Stimulated activated CD4-positive, alpha-beta T cell treated with anti-CD3 and anti-CD28 coated beads, TNF-alpha, amount 100 ng/mL, for 4 hours (primary cell): ENCODE results near the gene ACTMAP.

ENCODE experiments used
- DNase-seq, 3 experiments: peaks; one replicate each; pipeline ENCODE4 v3.0.0-alpha.2; 2020; ENCODE audit warnings: low read depth in 3 of 3

The ACTMAP gene

DNA sequence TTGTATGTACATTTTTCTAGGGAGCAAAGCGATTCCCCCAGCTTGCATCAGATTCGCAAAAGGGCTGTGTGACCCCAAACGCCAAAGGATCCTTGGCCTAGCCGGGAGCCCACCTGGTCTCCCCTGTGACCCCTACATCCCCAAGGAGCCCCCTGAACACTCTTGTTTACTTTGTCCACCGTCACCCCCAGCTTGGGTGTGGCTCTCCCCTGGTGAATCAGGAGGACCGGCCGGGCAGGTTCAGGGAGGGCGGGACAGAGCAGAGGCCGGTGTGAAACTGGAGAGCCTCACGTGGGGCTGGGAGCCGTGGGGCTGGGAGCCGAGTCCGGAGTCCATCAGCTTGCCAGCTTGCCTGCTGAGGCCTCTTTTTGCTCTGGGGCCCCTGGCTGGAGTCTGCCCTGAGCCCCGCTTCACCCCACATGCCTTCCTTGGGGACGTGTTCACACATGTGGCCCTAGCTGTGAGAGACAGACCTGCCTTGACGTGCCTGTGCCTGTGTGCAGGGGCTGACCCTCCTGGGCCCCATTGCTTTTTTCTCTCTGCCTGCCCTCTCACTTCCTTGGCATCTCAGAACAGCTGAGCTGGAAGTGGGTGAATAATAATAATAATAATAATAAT, 31.4 kb downstream of the ACTMAP start:
- DNase-seq = no peak

DNA sequence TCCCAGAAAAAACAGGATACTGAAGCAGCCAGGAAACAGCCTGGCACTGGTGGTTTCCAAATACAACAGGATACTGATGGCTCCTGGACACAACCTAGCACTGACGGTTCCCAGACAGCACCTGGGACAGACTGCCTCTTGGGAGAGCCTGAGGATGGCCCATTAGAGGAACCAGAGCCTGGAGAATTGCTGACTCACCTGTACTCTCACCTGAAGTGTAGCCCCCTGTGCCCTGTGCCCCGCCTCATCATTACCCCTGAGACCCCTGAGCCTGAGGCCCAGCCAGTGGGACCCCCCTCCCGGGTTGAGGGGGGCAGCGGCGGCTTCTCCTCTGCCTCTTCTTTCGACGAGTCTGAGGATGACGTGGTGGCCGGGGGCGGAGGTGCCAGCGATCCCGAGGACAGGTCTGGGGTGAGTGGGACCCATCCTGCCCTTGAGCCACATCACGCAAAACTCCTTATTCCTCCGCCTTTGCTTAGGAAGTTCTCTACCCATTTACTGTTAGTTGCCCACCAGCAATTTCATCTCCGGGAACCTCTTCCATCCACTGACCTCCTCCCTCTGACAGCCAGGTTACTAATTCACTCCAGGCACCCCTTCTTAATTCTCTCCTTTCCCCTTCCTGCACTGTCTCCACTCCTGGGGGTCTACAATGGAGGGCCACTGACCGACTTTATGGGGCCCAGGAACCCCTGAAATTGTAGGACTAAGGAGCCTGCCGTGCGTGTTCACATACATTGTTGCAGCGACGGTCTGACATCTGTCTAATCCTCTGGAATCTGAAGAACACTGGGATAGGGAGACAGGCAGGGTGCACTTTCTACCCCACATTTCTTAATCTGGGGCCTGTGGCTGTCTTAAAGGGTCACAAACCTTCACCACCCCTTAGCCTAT, 32.1 kb downstream of the ACTMAP start:
- no peak for DNase-seq

DNA sequence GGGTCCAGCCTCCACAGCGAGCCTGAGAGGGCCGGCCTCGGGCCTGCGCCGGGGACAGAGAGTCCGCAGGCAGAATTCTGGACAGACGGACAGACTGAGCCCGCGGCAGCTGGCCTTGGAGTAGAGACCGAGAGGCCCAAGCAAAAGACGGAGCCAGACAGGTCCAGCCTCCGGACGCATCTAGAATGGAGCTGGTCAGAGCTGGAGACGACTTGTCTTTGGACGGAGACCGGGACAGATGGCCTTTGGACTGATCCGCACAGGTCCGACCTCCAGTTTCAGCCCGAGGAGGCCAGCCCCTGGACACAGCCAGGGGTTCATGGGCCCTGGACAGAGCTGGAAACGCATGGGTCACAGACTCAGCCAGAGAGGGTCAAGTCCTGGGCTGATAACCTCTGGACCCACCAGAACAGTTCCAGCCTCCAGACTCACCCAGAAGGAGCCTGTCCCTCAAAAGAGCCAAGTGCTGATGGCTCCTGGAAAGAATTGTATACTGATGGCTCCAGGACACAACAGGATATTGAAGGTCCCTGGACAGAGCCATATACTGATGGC, 32.9 kb downstream of the ACTMAP start:
- no peak for DNase-seq

DNA sequence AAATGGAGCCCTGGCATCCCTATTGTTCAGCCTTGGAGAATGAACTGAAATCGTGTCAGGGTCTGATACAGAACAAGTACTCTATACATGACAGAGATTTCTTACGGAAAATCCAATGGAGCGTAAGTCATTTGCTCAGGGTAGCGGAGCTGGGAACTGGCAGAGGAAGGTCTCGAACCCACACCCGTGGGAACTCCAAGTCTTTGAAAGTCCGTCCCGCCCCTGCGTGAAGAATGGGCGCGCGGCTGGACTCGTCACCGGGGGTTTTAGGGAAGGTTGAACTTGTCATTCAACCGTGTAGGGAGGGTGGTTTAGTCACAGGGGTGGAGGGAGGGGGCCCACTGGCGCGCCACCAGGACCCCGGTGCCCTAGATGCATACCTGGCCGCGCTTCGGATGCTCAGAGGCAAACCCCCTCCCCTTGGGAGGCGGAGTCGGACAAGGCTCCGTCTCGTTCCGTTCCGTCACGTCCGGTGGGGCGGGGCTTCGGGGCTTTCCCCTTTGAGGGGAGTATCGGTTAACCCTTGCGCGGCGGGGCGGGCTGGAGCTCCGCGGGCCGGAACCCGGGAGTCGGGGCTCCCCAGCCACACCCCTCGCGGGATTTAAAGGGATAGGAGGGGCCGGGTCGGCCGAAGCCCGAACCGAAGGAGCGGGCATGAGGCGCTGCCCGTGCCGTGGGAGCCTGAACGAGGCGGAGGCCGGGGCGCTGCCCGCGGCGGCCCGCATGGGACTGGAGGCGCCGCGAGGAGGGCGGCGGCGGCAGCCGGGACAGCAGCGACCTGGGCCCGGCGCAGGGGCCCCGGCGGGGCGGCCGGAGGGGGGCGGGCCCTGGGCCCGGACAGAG, 33.6 kb downstream of the ACTMAP start, which contains the start of the genes COQ8B and ITPKC:
Gene COQ8B (minus strand): TSS at position 405 of the 843 bp plus-strand sequence. CDS start 2,254 bp downstream, outside the sequence.
Gene ITPKC (plus strand): TSS at position 631 of the 843 bp plus-strand sequence. CDS start 24 bp downstream, at position 655.
- peak; percentile 100 for DNase-seq

DNA sequence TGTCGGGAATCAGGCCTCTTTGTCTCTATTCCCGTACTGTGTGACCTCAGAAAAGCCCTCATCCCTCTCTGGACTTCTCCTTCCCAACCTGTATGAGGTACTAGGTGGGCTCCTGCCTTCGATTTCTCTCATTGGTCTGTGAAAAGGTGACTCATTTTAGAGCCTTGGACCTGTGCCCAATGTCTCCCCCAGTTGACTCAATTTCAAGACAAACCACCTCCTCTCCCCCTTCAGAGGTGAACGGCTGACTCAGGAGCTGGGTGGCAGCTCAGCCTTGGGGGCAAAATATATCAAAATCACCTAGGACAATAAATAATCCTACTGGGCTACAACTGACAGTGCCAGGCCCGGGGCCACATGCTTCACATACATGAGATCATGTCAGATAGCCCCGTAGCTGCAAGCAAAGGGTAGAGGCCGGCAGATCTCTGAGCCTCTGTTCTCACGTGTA, 34.2 kb downstream of the ACTMAP start:
- DNase-seq = peak; percentile 38 to 71 (median 62)

DNA sequence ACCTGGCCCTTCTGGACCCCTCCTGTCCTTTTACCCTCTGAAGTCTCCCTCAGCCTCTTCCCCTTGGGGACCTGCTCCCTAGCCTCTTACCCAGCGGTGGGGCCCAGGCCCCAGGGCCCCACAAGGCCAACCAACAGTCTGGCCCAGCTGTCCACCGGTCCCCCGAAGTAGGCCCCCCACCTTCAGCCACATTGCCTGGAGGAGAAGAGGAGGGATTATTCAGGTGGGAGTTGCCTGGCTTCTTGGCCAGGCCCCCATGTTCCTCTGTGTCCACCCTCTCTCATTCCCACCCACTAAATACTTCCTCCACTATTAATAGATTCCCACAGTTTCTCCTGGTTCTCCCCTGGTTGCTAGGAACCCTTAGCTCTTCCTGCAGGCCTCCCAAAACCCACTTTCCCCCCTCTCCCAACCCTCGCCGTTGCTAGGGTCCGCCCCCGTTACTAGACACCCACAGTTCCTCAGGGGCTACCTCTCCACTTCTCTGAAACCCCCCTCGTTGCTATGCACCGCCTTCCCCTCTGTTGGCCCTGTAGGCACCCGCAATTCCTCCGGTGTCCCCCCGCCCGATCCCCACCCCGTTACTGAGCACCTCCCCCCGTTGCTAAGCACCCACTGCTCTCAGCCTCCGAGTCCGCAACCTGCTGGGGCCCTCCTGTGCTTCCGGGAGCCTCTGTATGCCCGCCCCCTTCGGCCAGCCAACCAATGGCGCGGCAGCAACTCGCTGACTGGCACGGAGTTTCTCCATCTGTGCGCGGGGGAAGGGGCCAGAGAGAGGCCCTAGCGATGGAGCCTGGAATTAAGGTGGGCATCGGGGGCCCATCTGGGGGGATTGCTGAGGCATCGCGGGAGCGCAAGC, 35.6 kb downstream of the ACTMAP start:
- peak; percentile 85 to 87 (median 85) for DNase-seq

DNA sequence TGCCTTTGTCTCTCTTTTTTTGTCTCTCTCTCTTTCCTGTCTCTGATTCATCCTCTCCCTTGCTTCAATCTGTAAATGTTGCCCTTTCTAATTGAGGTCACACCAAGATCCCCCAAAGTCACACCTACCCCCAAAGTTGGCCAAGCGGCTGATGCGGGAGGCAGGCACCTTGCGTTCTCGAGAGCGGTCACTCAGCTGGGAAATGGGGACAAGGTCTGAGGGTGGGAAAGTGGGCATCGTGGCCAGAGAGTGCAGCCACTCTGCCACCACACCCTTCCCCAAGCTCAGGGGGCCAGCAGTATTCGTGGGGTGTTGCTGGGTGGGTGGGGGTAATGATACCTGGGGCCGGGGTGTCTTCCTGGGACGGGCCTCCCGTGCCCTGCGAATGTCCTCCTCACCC, 36.3 kb downstream of the ACTMAP start:
- no peak for DNase-seq

DNA sequence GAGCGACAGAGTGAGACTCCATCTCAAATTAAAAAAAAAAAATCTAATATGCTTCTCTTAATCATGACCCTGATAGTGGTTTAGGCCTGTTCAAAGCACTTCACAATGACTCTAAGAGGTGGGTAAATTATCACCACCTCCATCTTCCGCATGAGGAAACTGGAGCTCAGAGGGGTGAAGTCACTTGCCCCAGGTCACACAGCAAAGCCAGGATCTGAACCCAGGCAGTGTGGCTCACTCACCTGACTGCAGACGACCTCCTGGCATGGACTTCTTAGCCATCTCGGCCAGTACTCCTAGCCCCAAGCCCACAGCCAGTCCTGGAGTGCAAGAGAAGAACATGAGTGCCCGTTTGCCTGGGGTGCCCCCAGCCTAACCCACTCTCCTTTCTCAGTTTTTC, 40.5 kb downstream of the ACTMAP start:
- no peak for DNase-seq

DNA sequence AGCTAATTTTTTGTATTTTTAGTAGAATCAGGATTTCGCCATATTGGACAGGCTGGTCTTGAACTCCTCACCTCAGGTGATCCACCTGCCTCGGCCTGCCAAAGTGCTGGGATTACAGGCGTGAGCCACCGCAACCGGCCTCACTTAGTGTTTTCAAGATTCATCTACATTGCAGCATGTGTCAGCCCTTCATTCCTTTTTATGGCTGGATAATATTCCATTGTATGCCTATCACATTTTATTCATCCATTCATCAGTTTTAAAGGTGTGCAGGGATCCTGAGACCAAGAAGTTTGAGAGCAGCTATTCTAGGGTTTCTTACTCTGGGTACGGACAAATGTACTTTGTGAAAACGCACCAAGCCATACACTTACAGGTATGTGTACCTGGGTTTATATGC, 42.7 kb downstream of the ACTMAP start:
- DNase-seq = no peak

DNA sequence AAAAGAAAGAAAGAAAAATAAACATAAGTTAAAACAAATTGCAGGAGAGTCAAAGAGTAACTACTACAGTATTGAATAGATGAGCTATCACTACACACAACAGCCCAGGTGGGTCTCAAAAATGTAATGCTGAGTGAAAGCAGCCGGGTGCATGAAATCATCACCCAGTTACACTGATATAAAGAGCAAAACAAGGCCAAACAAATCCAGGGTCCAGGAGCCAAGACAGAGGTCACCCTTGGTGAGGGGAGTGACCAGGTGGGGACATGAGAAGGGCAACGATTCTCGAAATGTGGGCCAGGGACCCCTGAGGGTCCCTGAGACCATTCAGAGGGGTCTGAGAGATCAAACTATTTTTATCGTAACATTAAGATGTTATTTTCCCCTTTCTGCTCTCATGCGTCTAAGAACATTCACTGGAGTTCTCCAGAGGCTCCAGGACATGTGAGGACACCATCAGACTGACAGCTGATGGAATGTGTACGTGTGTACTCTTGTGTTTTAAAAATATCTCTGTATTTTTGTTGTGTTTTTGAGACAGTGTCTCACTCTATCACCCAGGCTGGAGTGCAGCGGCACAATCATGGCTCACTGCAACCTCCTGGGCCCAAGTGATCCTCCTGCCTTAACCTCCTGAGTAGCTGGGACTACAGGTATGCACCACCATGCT, 44.2 kb downstream of the ACTMAP start:
- no peak for DNase-seq

DNA sequence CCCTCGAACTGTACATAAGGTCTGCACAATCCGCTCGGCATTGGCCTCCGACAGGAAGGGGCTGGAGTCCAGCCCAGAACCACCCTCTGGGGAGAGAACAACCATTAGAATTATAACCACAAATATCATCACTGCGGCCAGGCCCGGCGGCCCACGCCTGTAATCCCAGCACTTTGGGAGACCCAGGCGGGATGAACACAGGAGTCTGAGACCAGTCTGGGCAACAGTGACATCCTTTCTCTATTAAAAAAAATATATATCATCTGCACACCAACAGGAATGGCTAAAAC, 45.0 kb downstream of the ACTMAP start:
- DNase-seq = no peak

DNA sequence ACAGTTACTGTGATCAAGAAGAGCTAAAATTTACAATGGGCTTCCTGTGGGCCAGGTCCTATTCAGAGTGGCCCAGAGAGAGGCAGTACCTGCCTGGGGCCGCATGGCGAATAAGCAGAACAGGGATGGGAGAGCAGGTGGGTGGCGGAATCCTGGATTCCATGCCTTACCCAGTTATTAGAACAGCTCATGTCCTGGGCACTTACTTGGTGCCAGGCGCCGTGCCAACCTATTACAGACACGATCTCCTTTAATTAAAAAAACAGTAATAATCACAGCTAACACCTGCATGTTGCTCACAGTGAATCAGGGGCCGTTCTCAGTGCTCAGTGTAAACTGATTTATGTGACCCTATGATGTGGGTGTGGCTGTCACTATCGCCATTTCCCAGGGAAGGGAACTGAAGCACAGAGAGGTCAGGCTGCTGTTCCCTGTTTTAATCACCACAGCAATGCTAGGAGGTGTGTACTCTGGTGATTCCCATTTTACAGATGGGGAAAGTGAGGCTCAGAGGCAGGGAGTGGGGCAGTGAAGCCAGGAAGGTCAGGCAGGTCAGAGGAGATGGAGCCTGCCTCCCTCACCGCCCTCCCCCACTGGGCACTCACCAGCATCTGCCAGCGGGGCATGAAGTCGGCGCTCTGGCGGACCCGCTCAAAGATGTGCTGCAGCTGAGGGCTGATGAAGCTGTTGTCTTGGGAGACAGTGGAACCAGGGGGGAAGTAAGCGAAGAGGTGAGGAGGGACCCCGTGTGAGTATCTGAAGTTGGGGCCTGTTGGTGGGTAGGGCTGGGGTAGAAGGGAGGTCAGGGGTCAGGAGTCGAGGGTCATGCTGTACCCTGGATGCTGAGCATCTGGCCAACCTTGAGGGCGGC, 45.6 kb downstream of the ACTMAP start:
- no peak for DNase-seq

DNA sequence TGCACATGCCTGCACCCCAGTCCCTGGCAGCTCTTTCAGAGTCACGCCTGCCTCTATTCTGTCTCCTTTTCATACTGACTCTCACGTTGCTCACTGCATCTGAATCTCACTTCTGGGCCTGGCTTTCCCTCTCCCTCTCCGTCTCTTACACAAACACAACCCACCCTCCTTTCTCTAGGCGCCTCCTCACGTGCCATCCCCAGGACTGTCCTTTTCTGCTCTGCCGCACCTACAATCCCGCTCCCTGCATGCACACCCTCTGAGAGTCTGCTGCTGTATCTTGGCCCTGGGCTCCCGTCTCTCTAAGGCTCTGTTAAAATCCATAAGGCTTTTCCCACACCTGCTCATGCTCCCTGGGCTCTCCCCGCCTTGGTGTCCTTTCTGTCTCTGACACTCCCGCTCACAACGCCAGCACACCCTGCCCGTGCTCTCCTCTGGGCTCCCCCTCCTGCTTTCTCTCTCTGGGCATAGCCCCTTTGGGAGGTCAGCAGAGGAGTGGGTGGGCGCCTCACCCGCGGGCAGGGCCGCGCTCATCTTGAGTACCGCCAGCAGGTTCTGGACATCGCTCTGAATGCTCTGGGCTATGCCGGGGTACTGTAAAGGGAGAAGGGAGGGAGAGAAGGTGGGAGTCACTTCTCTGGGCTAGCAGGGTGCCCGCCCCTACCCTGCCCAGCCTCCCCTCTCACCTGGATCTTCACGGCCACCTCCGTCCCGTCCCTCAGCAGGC, 47.1 kb downstream of the ACTMAP start:
- no peak for DNase-seq

DNA sequence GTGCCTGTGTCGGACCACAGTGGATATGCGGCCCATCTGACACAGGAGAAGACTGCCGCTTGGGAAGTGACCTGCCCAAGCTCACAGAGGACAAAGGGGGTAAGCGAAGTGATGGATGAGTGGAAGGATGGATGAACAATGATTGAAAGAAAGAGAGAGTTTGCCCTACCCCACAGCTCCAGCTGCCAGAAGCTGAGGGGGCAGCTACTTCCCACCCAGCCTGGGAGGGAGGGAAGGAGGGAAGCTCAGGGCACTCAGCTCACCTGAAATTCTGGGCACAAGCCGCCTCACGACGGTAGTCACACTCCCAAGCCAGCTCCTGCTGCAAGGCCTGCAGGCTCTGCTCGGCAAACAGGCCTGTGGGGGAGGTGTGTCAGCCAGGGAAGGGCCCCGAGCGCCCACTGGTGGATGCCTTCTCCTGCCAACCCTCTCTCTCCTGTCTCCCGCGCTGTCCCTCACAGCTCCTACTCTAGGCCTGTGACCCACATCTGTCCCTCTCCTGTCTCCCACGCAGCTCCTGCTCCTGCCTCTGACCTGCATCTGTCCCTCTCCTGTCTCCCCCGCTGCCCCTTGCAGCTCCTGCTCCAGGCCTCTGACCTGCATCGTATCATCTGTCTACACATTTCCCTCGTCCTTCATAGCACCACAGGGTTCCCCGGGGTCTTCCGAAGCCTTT, 47.8 kb downstream of the ACTMAP start:
- no peak for DNase-seq

DNA sequence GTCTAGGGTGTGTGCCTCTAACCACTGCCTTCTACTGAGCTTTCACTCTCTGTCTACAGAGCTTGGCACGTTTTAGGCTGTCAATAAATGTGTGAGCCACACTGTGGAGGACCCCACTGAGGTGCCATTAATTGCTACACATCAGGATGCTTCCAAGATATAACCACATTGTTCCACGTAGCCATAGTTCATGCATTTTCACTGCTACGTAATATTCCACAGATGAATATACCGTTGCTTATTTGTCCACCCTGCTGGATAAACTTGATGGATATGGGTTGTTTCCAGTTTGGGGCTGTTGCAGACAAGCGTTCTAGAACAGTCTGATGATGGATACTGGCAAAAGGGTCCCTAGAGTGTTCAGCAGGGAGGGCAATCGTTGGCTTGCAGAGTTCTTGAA, 48.5 kb downstream of the ACTMAP start:
- no peak for DNase-seq

DNA sequence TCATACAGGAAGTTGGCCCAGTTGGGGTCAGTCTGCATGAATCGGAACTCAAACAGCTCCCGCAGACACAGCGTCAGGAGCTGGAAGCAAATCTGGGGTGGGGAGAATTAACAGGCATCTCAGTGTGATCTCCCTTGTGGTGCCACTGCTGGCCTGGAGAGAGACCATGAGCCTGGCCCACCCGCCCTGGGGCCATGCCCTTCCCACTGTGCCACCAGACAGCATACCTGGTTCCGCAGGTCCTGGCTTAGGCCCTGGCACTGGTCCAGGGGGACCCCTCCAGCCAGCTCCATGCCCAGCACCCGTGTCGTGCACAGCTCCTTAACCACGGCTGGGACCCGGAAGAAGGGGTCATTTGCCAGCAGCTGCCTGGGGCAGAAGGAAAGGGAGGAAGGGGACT, 50.2 kb downstream of the ACTMAP start:
- no peak for DNase-seq

DNA sequence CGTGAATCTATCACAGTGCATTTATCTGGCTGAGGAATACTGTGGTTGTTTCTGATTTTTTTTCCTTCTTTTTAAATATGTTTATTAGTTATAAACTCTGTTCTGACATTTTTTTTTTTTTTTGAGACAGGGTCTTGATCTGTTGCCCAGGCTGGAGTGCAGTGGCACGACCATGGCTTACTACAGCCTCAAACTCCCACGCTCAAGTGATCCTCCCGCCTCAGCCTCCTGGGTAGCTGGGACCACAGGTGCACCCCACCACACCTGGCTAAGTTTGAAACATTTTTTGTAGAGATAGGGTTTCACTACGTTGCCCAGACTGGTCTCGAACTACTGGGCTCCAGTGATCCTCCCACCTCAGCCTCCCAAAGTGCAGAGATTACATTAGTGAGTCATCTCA, 53.3 kb downstream of the ACTMAP start:
- no peak for DNase-seq

DNA sequence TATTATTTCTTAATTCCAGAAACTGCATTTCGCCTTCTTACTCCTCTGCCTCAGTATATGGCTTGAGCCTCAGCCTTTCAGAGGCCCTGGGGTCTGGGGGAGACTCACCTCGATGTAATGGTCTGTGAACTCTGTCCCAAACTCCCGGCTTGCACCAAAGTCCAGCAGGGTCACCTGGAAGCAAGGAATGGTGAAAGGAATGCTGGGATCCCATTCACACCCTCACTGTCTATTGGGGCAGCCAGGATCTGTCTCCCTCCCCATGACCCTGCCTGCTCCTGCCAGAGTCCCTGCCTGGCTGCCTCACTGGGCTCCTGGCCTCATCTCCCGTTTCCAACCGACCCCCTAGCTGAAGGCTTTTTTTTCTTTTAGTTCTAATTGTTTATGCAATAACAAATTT, 54.4 kb downstream of the ACTMAP start:
- no peak for DNase-seq
